Uterus (tissue), 4 donors: Measurements from ENCODE around the gene ITGB1. TPM values are rescaled to one million over a fixed set of nuclear protein-coding genes. Genes with fewer than 3 reads are reported as not detected.
A peak's percentile ranks its signal among the peaks of the same experiment; 100 is the strongest.

Experiments used
- DNase-seq, 2 donors: peaks; one replicate each; pipeline ENCODE4 v3.0.0-alpha.2; 2019 to 2020
- H3K27ac ChIP-seq, 2 donors: fragments of 200-600 bp; sonication (generic); 1 replicate in 1 of 2; 2 replicates in 1 of 2; pipeline ENCODE4 v1.5.1; 2016 to 2018
- H3K27me3 ChIP-seq, 2 donors: fragments of 200-600 bp; sonication (generic); one replicate each; pipeline ENCODE4 v1.5.1; 2018 to 2019; ENCODE audit warnings: control low read depth in 1 of 2
- H3K36me3 ChIP-seq, 2 donors: fragments of 200-600 bp; sonication (generic); one replicate each; pipeline ENCODE4 v1.5.1; 2019; ENCODE audit warnings: control low read depth in 1 of 2
- H3K4me1 ChIP-seq, 2 donors: fragments of 200-600 bp; sonication (generic); one replicate each; pipeline ENCODE4 v1.5.1; 2018 to 2019; ENCODE audit warnings: control low read depth in 1 of 2
- H3K4me3 ChIP-seq, 2 donors: fragments of 200-600 bp; sonication (generic); 1 replicate in 1 of 2; 2 replicates in 1 of 2; pipeline ENCODE4 v1.5.1; 2018 to 2019; ENCODE audit warnings: mild to moderate bottlenecking in 1 of 2
- H3K9me3 ChIP-seq, 2 donors: fragments of 200-600 bp; sonication (generic); one replicate each; pipeline ENCODE4 v1.5.1; 2019; ENCODE audit warnings: control low read depth in 1 of 2
- CTCF ChIP-seq, 4 experiments: fragments of 200-600 bp in 2 of 4; fragments of 450-650 bp in 2 of 4; sonication (generic) in 2 of 4; IDR thresholded peaks; one replicate each; pipeline ENCODE4 v1.5.1; 2016 to 2019; ENCODE audit warnings: antibody characterized with exemption in 4 of 4, mild to moderate bottlenecking in 2 of 4, moderate library complexity in 1 of 4
- POLR2A ChIP-seq, 2 donors: fragments of 450-650 bp; IDR thresholded peaks; one replicate each; pipeline ENCODE4 v1.6.1; 2016; ENCODE audit warnings: antibody characterized with exemption in 2 of 2, mild to moderate bottlenecking in 1 of 2, moderate library complexity in 1 of 2
- intact Hi-C: fragments of 100-400 bp; cut with DNase I; formaldehyde crosslinking; loops from one replicate; pipeline ENCODE4 v1.15.1; 2023; ENCODE audit warnings: low total_unique reads
- total RNA-seq, 4 donors: library from RNA; depleted of rRNA in 3 of 4; stranded (reverse); fragments of >200 nt in 3 of 4; gene quantifications; one replicate each; pipeline versions ENCODE4 v1.1.0 to v1.2.4, GENCODE V29; 2014 to 2023
- donor health status: DM: yes; HTN: yes; CAD: no.

Gene ITGB1
- total RNA-seq, 4 donors from 2014 or later: 484 to 1,046 (median 601) TPM

- Histone ChIP-seq H3K4me3 (no peak overlapping the region), H3K36me3 (no peaks in the 10 kb centered on the region), H3K9me3 (no peaks in the 10 kb centered on the region), H3K27ac (peak overlapping the region in 1 of 2 donors; percentile 31), H3K4me1 (no peaks in the 10 kb centered on the region), H3K27me3 (no peaks in the 10 kb centered on the region)
- DNase-seq: no peak
- TF ChIP-seq CTCF (IDR thresholded peaks at IDR 0.05) (no peak), POLR2A (IDR thresholded peaks at IDR 0.05) (no peak)
- intact Hi-C loops: no loop called here
These were observed 14.4 kb upstream of the ITGB1 start for GRCh38 chr10:32972460-32972859.

- no peaks in the 10 kb centered on the region for H3K27me3 ChIP-seq
- no peak for TF ChIP-seq POLR2A (IDR thresholded peaks at IDR 0.05)
- intact Hi-C loops: no loop called here
- no peaks in the 10 kb centered on the region for H3K9me3 ChIP-seq
- H3K4me1 ChIP-seq: no peaks in the 10 kb centered on the region
- no peak for DNase-seq
- no peaks in the 10 kb centered on the region for H3K36me3 ChIP-seq
- no peak overlapping the region for H3K4me3 ChIP-seq
- peak overlapping the region in 1 of 2 donors; percentile 31 for H3K27ac ChIP-seq
These were observed 13.6 kb upstream of the ITGB1 start for GRCh38 chr10:32971536-32972091.

- TF ChIP-seq POLR2A (IDR thresholded peaks at IDR 0.05): no peak
- no peak for TF ChIP-seq CTCF (IDR thresholded peaks at IDR 0.05)
- DNase-seq: no peak
- no peak overlapping the region for H3K27ac ChIP-seq
- no peak overlapping the region for H3K4me3 ChIP-seq
- H3K4me1 ChIP-seq: no peaks in the 10 kb centered on the region
- H3K9me3 ChIP-seq: no peaks in the 10 kb centered on the region
- no peaks in the 10 kb centered on the region for H3K27me3 ChIP-seq
- no peaks in the 10 kb centered on the region for H3K36me3 ChIP-seq
- intact Hi-C loops: no loop called here
These were observed 12.9 kb upstream of the ITGB1 start for GRCh38 chr10:32970910-32971309.

- DNase-seq: no peak
- Histone ChIP-seq H3K27me3 (no peaks in the 10 kb centered on the region), H3K27ac (no peak overlapping the region), H3K9me3 (no peaks in the 10 kb centered on the region), H3K36me3 (no peaks in the 10 kb centered on the region), H3K4me3 (no peak overlapping the region), H3K4me1 (no peaks in the 10 kb centered on the region)
- no peak for TF ChIP-seq POLR2A (IDR thresholded peaks at IDR 0.05)
- no peak for TF ChIP-seq CTCF (IDR thresholded peaks at IDR 0.05)
- intact Hi-C loops: no loop called here
These were observed 6.2 kb upstream of the ITGB1 start for GRCh38 chr10:32964270-32964669.

DNA sequence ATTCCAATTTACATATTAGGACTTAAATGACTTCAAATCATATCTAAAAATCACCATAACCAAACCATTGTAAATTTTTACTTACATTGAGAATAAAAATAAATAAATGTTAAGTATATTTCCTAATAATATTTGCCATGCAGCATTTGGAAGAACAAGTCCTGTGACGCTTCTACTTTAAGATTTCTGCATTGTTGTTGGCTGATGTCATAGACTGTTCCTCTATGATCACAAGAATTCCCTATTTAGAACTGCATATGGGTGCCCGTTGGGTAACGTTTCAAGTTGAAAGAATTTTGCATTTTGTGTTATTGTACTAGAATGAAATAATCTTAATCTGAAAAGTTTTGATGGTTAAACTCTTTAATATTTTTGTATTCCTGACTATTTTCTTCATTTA lies 5.1 kb upstream of the ITGB1 start:
- Histone ChIP-seq H3K27ac (peak overlapping the region; percentile 74 to 86), H3K27me3 (no peaks in the 10 kb centered on the region), H3K4me1 (no peaks in the 10 kb centered on the region), H3K4me3 (no peak overlapping the region), H3K9me3 (no peaks in the 10 kb centered on the region), H3K36me3 (no peaks in the 10 kb centered on the region)
- DNase-seq: no peak
- intact Hi-C loops: no loop called here
- TF ChIP-seq CTCF (IDR thresholded peaks at IDR 0.05): no peak
- no peak for TF ChIP-seq POLR2A (IDR thresholded peaks at IDR 0.05)

GRCh38 chr10:32962521-32962920 lies 4.5 kb upstream of the ITGB1 start:
- TF ChIP-seq CTCF (IDR thresholded peaks at IDR 0.05): no peak
- TF ChIP-seq POLR2A (IDR thresholded peaks at IDR 0.05): no peak
- intact Hi-C loops: no loop called here
- H3K36me3 ChIP-seq: no peaks in the 10 kb centered on the region
- no peaks in the 10 kb centered on the region for H3K4me1 ChIP-seq
- no peaks in the 10 kb centered on the region for H3K27me3 ChIP-seq
- peak overlapping the region; percentile 74 to 86 for H3K27ac ChIP-seq
- no peak overlapping the region for H3K4me3 ChIP-seq
- no peaks in the 10 kb centered on the region for H3K9me3 ChIP-seq
- DNase-seq: no peak
